Measurements from ENCODE around the gene CTBP2. TPM values are rescaled to one million over a fixed set of nuclear protein-coding genes. Genes with fewer than 3 reads are reported as not detected.

CTBP2 gene
- total and polyA plus RNA-seq, 4 donors = 3.4 to 59.2 (median 5.5) TPM

DNA sequence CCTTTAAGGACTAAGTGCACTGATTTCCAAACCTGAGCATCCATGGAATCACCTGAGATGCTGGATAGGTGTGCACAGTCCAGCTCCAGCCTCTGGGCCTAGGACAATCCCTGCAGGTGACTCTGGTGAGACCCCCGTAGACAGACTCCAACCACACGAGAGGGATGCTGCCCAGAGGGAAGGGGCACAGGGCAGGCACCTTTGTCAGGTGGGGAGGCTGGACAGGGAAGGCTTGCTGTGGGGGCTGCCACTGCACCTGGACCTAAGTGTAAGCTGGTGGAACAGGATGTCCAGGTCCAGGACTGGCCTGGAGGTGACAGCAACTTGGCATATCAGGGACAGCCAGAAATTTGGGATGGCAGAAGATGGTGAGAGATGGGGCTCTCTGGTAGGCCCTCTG lies 45.1 kb upstream of the CTBP2 start:
- H3K36me3 ChIP-seq (ENCODE audit: control insufficient read depth in 4 of 4, insufficient read depth in 3 of 4, low read depth in 1 of 4, low read length in 3 of 4) = no peaks in the 10 kb centered on the region
- 63% methylated on average over 2 of the region's 2 CpGs for WGBS
- no peaks in the 10 kb centered on the region for H3K4me1 ChIP-seq (ENCODE audit: control insufficient read depth in 4 of 4, insufficient read depth in 4 of 4, low read length in 3 of 4)
- no peak for DNase-seq (ENCODE audit: low spot score)
- TF ChIP-seq RXRA (IDR thresholded peaks at IDR 0.05) (no peak), JUND (IDR thresholded peaks at IDR 0.05) (no peak), NR2F2 (IDR thresholded peaks at IDR 0.05) (no peak), FOXA2 (IDR thresholded peaks at IDR 0.05) (no peak), TAF1 (conservative IDR thresholded peaks at IDR 0.05) (no peak), EGR1 (IDR thresholded peaks at IDR 0.05; ENCODE audit: low read depth in 2 of 2) (no peak), RAD21 (IDR thresholded peaks at IDR 0.05) (no peak)
- TF ChIP-seq, protein P1, sequence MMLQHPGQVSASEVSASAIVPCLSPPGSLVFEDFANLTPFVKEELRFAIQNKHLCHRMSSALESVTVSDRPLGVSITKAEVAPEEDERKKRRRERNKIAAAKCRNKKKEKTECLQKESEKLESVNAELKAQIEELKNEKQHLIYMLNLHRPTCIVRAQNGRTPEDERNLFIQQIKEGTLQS (IDR thresholded peaks at IDR 0.05) = no peak
- TF ChIP-seq, protein P2, sequence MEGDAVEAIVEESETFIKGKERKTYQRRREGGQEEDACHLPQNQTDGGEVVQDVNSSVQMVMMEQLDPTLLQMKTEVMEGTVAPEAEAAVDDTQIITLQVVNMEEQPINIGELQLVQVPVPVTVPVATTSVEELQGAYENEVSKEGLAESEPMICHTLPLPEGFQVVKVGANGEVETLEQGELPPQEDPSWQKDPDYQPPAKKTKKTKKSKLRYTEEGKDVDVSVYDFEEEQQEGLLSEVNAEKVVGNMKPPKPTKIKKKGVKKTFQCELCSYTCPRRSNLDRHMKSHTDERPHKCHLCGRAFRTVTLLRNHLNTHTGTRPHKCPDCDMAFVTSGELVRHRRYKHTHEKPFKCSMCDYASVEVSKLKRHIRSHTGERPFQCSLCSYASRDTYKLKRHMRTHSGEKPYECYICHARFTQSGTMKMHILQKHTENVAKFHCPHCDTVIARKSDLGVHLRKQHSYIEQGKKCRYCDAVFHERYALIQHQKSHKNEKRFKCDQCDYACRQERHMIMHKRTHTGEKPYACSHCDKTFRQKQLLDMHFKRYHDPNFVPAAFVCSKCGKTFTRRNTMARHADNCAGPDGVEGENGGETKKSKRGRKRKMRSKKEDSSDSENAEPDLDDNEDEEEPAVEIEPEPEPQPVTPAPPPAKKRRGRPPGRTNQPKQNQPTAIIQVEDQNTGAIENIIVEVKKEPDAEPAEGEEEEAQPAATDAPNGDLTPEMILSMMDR (IDR thresholded peaks at IDR 0.05; ENCODE audit: low read depth, low read length, missing input control) = no peak
- H3K27me3 ChIP-seq (ENCODE audit: control insufficient read depth in 4 of 4, insufficient read depth in 4 of 4, low read length in 3 of 4) = no peaks in the 10 kb centered on the region
- H3K9me3 ChIP-seq (ENCODE audit: control insufficient read depth in 4 of 4, low read length in 3 of 4) = no peaks in the 10 kb centered on the region
- no peak overlapping the region for H3K27ac ChIP-seq (ENCODE audit: low read depth in 1 of 2, low read length in 2 of 2)
- H3K9ac ChIP-seq (ENCODE audit: low read depth in 1 of 2, low read length in 2 of 2) = no peak overlapping the region
- H3K4me3 ChIP-seq (ENCODE audit: low read depth in 1 of 3, low read length in 3 of 3) = no peak overlapping the region

DNA sequence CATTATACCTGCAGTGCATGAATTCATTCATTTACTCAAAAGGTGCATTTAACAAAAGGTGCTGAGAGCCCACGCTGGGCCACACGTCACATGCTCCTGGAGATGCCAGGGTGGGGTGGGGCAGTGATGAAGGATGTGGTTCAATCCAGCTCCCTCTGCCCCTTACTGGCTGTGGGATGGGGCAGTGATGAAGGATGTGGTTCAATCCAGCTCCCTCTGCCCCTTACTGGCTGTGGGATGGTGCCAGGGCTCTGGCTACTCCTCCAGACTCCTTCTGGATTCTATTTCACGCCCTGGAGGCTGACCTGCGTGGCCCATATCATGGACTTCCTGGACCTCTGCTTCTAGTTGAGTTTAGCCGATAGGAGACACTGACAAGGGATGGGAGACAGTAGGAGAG lies 44.0 kb upstream of the CTBP2 start:
- H3K9me3 ChIP-seq (ENCODE audit: control insufficient read depth in 4 of 4, low read length in 3 of 4) = no peaks in the 10 kb centered on the region
- TF ChIP-seq JUND (IDR thresholded peaks at IDR 0.05) (no peak), RXRA (IDR thresholded peaks at IDR 0.05) (no peak), RAD21 (IDR thresholded peaks at IDR 0.05) (no peak), TAF1 (conservative IDR thresholded peaks at IDR 0.05) (no peak), EGR1 (IDR thresholded peaks at IDR 0.05; ENCODE audit: low read depth in 2 of 2) (no peak), FOXA2 (IDR thresholded peaks at IDR 0.05) (no peak), HNF4A (conservative IDR thresholded peaks at IDR 0.05) (no peak), HNF4G (IDR thresholded peaks at IDR 0.05) (no peak), NR2F2 (IDR thresholded peaks at IDR 0.05) (no peak), GABPA (IDR thresholded peaks at IDR 0.05 in 1 of 2, conservative IDR thresholded peaks at IDR 0.05 in 1 of 2) (no peak)
- TF ChIP-seq, protein P3, sequence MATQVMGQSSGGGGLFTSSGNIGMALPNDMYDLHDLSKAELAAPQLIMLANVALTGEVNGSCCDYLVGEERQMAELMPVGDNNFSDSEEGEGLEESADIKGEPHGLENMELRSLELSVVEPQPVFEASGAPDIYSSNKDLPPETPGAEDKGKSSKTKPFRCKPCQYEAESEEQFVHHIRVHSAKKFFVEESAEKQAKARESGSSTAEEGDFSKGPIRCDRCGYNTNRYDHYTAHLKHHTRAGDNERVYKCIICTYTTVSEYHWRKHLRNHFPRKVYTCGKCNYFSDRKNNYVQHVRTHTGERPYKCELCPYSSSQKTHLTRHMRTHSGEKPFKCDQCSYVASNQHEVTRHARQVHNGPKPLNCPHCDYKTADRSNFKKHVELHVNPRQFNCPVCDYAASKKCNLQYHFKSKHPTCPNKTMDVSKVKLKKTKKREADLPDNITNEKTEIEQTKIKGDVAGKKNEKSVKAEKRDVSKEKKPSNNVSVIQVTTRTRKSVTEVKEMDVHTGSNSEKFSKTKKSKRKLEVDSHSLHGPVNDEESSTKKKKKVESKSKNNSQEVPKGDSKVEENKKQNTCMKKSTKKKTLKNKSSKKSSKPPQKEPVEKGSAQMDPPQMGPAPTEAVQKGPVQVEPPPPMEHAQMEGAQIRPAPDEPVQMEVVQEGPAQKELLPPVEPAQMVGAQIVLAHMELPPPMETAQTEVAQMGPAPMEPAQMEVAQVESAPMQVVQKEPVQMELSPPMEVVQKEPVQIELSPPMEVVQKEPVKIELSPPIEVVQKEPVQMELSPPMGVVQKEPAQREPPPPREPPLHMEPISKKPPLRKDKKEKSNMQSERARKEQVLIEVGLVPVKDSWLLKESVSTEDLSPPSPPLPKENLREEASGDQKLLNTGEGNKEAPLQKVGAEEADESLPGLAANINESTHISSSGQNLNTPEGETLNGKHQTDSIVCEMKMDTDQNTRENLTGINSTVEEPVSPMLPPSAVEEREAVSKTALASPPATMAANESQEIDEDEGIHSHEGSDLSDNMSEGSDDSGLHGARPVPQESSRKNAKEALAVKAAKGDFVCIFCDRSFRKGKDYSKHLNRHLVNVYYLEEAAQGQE (IDR thresholded peaks at IDR 0.05) = no peak
- TF ChIP-seq, protein P4, sequence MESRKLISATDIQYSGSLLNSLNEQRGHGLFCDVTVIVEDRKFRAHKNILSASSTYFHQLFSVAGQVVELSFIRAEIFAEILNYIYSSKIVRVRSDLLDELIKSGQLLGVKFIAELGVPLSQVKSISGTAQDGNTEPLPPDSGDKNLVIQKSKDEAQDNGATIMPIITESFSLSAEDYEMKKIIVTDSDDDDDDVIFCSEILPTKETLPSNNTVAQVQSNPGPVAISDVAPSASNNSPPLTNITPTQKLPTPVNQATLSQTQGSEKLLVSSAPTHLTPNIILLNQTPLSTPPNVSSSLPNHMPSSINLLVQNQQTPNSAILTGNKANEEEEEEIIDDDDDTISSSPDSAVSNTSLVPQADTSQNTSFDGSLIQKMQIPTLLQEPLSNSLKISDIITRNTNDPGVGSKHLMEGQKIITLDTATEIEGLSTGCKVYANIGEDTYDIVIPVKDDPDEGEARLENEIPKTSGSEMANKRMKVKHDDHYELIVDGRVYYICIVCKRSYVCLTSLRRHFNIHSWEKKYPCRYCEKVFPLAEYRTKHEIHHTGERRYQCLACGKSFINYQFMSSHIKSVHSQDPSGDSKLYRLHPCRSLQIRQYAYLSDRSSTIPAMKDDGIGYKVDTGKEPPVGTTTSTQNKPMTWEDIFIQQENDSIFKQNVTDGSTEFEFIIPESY (IDR thresholded peaks at IDR 0.05) = no peak
- TF ChIP-seq, protein P2 (IDR thresholded peaks at IDR 0.05; ENCODE audit: low read depth, low read length, missing input control) = no peak
- TF ChIP-seq, protein P5, sequence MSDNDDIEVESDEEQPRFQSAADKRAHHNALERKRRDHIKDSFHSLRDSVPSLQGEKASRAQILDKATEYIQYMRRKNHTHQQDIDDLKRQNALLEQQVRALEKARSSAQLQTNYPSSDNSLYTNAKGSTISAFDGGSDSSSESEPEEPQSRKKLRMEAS (IDR thresholded peaks at IDR 0.05) = no peak
- 86% methylated on average over 5 of the region's 5 CpGs for WGBS
- no peak overlapping the region for H3K4me3 ChIP-seq (ENCODE audit: low read depth in 1 of 3, low read length in 3 of 3)
- H3K36me3 ChIP-seq (ENCODE audit: control insufficient read depth in 4 of 4, insufficient read depth in 3 of 4, low read depth in 1 of 4, low read length in 3 of 4) = no peaks in the 10 kb centered on the region
- H3K4me1 ChIP-seq (ENCODE audit: control insufficient read depth in 4 of 4, insufficient read depth in 4 of 4, low read length in 3 of 4) = no peaks in the 10 kb centered on the region
- DNase-seq (ENCODE audit: low spot score) = no peak
- H3K9ac ChIP-seq (ENCODE audit: low read depth in 1 of 2, low read length in 2 of 2) = no peak overlapping the region
- no peak overlapping the region for H3K27ac ChIP-seq (ENCODE audit: low read depth in 1 of 2, low read length in 2 of 2)
- peaks cover 0 to 2% (median 0%) of the 10 kb centered on the region in 4 donors for H3K27me3 ChIP-seq (ENCODE audit: control insufficient read depth in 4 of 4, insufficient read depth in 4 of 4, low read length in 3 of 4)
